Measurements from ENCODE around the gene CABP7. TPM values are rescaled to one million over a fixed set of nuclear protein-coding genes. Genes with fewer than 3 reads are reported as not detected.

CABP7 gene
- total RNA-seq, 1 donor from 2014 or later, result not detected

- H3K36me3 ChIP-seq (ENCODE audit: control insufficient read depth in 3 of 3, insufficient read depth in 3 of 3, low read length in 3 of 3), result no peaks in the 10 kb centered on the region
- H3K27me3 ChIP-seq (ENCODE audit: control insufficient read depth in 3 of 3, insufficient read depth in 3 of 3, low read length in 3 of 3), result peaks cover 26 to 49% (median 48%) of the 10 kb centered on the region in 3 donors
Measured at GRCh38 chr22:29722151-29722550, 2.3 kb downstream of the CABP7 start.

GRCh38 chr22:29722587-29722986 lies 2.8 kb downstream of the CABP7 start:
- H3K27ac ChIP-seq (ENCODE audit: low read depth, low read length), result no peak overlapping the region
- peaks cover 26 to 48% (median 45%) of the 10 kb centered on the region in 3 donors for H3K27me3 ChIP-seq (ENCODE audit: control insufficient read depth in 3 of 3, insufficient read depth in 3 of 3, low read length in 3 of 3)

More at GRCh38 chr22:29722151-29722550, 2.3 kb downstream of the CABP7 start:
- Histone ChIP-seq H3K9ac (ENCODE audit: low read depth in 1 of 3, low read length in 3 of 3) (no peak overlapping the region), H3K4me3 (ENCODE audit: low read length in 3 of 3) (no peak overlapping the region), H3K4me1 (ENCODE audit: control insufficient read depth in 3 of 3, insufficient read depth in 3 of 3, low read length in 3 of 3) (peaks cover 0 to 4% (median 0%) of the 10 kb centered on the region in 3 donors), H3K27ac (ENCODE audit: low read depth, low read length) (no peak overlapping the region), H3K9me3 (ENCODE audit: control insufficient read depth in 3 of 3, low read length in 3 of 3) (no peaks in the 10 kb centered on the region)

GRCh38 chr22:29723766-29724165 lies 4.0 kb downstream of the CABP7 start:
- Histone ChIP-seq H3K4me1 (ENCODE audit: control insufficient read depth in 3 of 3, insufficient read depth in 3 of 3, low read length in 3 of 3) (peaks cover 0 to 4% (median 0%) of the 10 kb centered on the region in 3 donors), H3K27me3 (ENCODE audit: control insufficient read depth in 3 of 3, insufficient read depth in 3 of 3, low read length in 3 of 3) (peaks cover 19 to 38% (median 38%) of the 10 kb centered on the region in 3 donors), H3K9me3 (ENCODE audit: control insufficient read depth in 3 of 3, low read length in 3 of 3) (no peaks in the 10 kb centered on the region), H3K27ac (ENCODE audit: low read depth, low read length) (no peak overlapping the region), H3K36me3 (ENCODE audit: control insufficient read depth in 3 of 3, insufficient read depth in 3 of 3, low read length in 3 of 3) (no peaks in the 10 kb centered on the region), H3K9ac (ENCODE audit: low read depth in 1 of 3, low read length in 3 of 3) (no peak overlapping the region), H3K4me3 (ENCODE audit: low read length in 3 of 3) (no peak overlapping the region)

More at GRCh38 chr22:29722587-29722986, 2.8 kb downstream of the CABP7 start:
- Histone ChIP-seq H3K4me3 (ENCODE audit: low read length in 3 of 3) (no peak overlapping the region), H3K4me1 (ENCODE audit: control insufficient read depth in 3 of 3, insufficient read depth in 3 of 3, low read length in 3 of 3) (peaks cover 0 to 4% (median 0%) of the 10 kb centered on the region in 3 donors), H3K36me3 (ENCODE audit: control insufficient read depth in 3 of 3, insufficient read depth in 3 of 3, low read length in 3 of 3) (no peaks in the 10 kb centered on the region), H3K9me3 (ENCODE audit: control insufficient read depth in 3 of 3, low read length in 3 of 3) (no peaks in the 10 kb centered on the region), H3K9ac (ENCODE audit: low read depth in 1 of 3, low read length in 3 of 3) (no peak overlapping the region)

- H3K4me1 ChIP-seq (ENCODE audit: control insufficient read depth in 3 of 3, insufficient read depth in 3 of 3, low read length in 3 of 3), result no peaks in the 10 kb centered on the region
- H3K36me3 ChIP-seq (ENCODE audit: control insufficient read depth in 3 of 3, insufficient read depth in 3 of 3, low read length in 3 of 3), result no peaks in the 10 kb centered on the region
- no peak overlapping the region for H3K9ac ChIP-seq (ENCODE audit: low read depth in 1 of 3, low read length in 3 of 3)
- H3K27me3 ChIP-seq (ENCODE audit: control insufficient read depth in 3 of 3, insufficient read depth in 3 of 3, low read length in 3 of 3), result peaks cover 10 to 29% (median 28%) of the 10 kb centered on the region in 3 donors
- H3K4me3 ChIP-seq (ENCODE audit: low read length in 3 of 3), result no peak overlapping the region
- H3K9me3 ChIP-seq (ENCODE audit: control insufficient read depth in 3 of 3, low read length in 3 of 3), result no peaks in the 10 kb centered on the region
- H3K27ac ChIP-seq (ENCODE audit: low read depth, low read length), result no peak overlapping the region
Measured at GRCh38 chr22:29724843-29725242, 5.0 kb downstream of the CABP7 start.

GRCh38 chr22:29726106-29726505 lies 6.3 kb downstream of the CABP7 start:
- Histone ChIP-seq H3K4me1 (ENCODE audit: control insufficient read depth in 3 of 3, insufficient read depth in 3 of 3, low read length in 3 of 3) (no peaks in the 10 kb centered on the region), H3K9me3 (ENCODE audit: control insufficient read depth in 3 of 3, low read length in 3 of 3) (no peaks in the 10 kb centered on the region), H3K4me3 (ENCODE audit: low read length in 3 of 3) (no peak overlapping the region), H3K9ac (ENCODE audit: low read depth in 1 of 3, low read length in 3 of 3) (no peak overlapping the region), H3K27ac (ENCODE audit: low read depth, low read length) (no peak overlapping the region), H3K36me3 (ENCODE audit: control insufficient read depth in 3 of 3, insufficient read depth in 3 of 3, low read length in 3 of 3) (peaks cover 0 to 8% (median 1%) of the 10 kb centered on the region in 3 donors), H3K27me3 (ENCODE audit: control insufficient read depth in 3 of 3, insufficient read depth in 3 of 3, low read length in 3 of 3) (peaks cover 6 to 24% (median 23%) of the 10 kb centered on the region in 3 donors)

- Histone ChIP-seq H3K4me1 (ENCODE audit: control insufficient read depth in 3 of 3, insufficient read depth in 3 of 3, low read length in 3 of 3) (no peaks in the 10 kb centered on the region), H3K4me3 (ENCODE audit: low read length in 3 of 3) (no peak overlapping the region), H3K9me3 (ENCODE audit: control insufficient read depth in 3 of 3, low read length in 3 of 3) (no peaks in the 10 kb centered on the region), H3K9ac (ENCODE audit: low read depth in 1 of 3, low read length in 3 of 3) (no peak overlapping the region), H3K27ac (ENCODE audit: low read depth, low read length) (no peak overlapping the region), H3K27me3 (ENCODE audit: control insufficient read depth in 3 of 3, insufficient read depth in 3 of 3, low read length in 3 of 3) (peaks cover under 1 to 19% (median 18%) of the 10 kb centered on the region in 3 donors), H3K36me3 (ENCODE audit: control insufficient read depth in 3 of 3, insufficient read depth in 3 of 3, low read length in 3 of 3) (peaks cover 0 to 9% (median 4%) of the 10 kb centered on the region in 3 donors)
Measured at GRCh38 chr22:29726512-29727130, 6.8 kb downstream of the CABP7 start.

- Histone ChIP-seq H3K9me3 (ENCODE audit: control insufficient read depth in 3 of 3, low read length in 3 of 3) (no peaks in the 10 kb centered on the region), H3K36me3 (ENCODE audit: control insufficient read depth in 3 of 3, insufficient read depth in 3 of 3, low read length in 3 of 3) (peaks cover 0 to 9% (median 7%) of the 10 kb centered on the region in 3 donors), H3K4me1 (ENCODE audit: control insufficient read depth in 3 of 3, insufficient read depth in 3 of 3, low read length in 3 of 3) (no peaks in the 10 kb centered on the region), H3K9ac (ENCODE audit: low read depth in 1 of 3, low read length in 3 of 3) (no peak overlapping the region), H3K27ac (ENCODE audit: low read depth, low read length) (no peak overlapping the region), H3K4me3 (ENCODE audit: low read length in 3 of 3) (no peak overlapping the region), H3K27me3 (ENCODE audit: control insufficient read depth in 3 of 3, insufficient read depth in 3 of 3, low read length in 3 of 3) (peaks cover 0 to 15% (median 15%) of the 10 kb centered on the region in 3 donors)
Measured at GRCh38 chr22:29727131-29727523, 7.3 kb downstream of the CABP7 start.

GRCh38 chr22:29729161-29729560 lies 9.4 kb downstream of the CABP7 start:
- H3K27ac ChIP-seq (ENCODE audit: low read depth, low read length), result no peak overlapping the region
- H3K9me3 ChIP-seq (ENCODE audit: control insufficient read depth in 3 of 3, low read length in 3 of 3), result no peaks in the 10 kb centered on the region
- peaks cover 0 to 7% (median under 1%) of the 10 kb centered on the region in 3 donors for H3K27me3 ChIP-seq (ENCODE audit: control insufficient read depth in 3 of 3, insufficient read depth in 3 of 3, low read length in 3 of 3)
- peaks cover 0 to 11% (median 10%) of the 10 kb centered on the region in 3 donors for H3K36me3 ChIP-seq (ENCODE audit: control insufficient read depth in 3 of 3, insufficient read depth in 3 of 3, low read length in 3 of 3)
- no peak overlapping the region for H3K4me3 ChIP-seq (ENCODE audit: low read length in 3 of 3)
- H3K9ac ChIP-seq (ENCODE audit: low read depth in 1 of 3, low read length in 3 of 3), result no peak overlapping the region
- peaks cover 7 to 8% (median 7%) of the 10 kb centered on the region in 3 donors for H3K4me1 ChIP-seq (ENCODE audit: control insufficient read depth in 3 of 3, insufficient read depth in 3 of 3, low read length in 3 of 3)

- Histone ChIP-seq H3K4me1 (ENCODE audit: control insufficient read depth in 3 of 3, insufficient read depth in 3 of 3, low read length in 3 of 3) (peaks cover 7 to 11% (median 9%) of the 10 kb centered on the region in 3 donors), H3K4me3 (ENCODE audit: low read length in 3 of 3) (no peak overlapping the region), H3K27ac (ENCODE audit: low read depth, low read length) (no peak overlapping the region), H3K36me3 (ENCODE audit: control insufficient read depth in 3 of 3, insufficient read depth in 3 of 3, low read length in 3 of 3) (peaks cover 8 to 18% (median 16%) of the 10 kb centered on the region in 3 donors), H3K9me3 (ENCODE audit: control insufficient read depth in 3 of 3, low read length in 3 of 3) (no peaks in the 10 kb centered on the region), H3K9ac (ENCODE audit: low read depth in 1 of 3, low read length in 3 of 3) (no peak overlapping the region), H3K27me3 (ENCODE audit: control insufficient read depth in 3 of 3, insufficient read depth in 3 of 3, low read length in 3 of 3) (no peaks in the 10 kb centered on the region)
Measured at GRCh38 chr22:29731058-29731850, 11.5 kb downstream of the CABP7 start.

- Histone ChIP-seq H3K9me3 (ENCODE audit: control insufficient read depth in 3 of 3, low read length in 3 of 3) (no peaks in the 10 kb centered on the region), H3K36me3 (ENCODE audit: control insufficient read depth in 3 of 3, insufficient read depth in 3 of 3, low read length in 3 of 3) (peaks cover 13 to 24% (median 22%) of the 10 kb centered on the region in 3 donors), H3K4me3 (ENCODE audit: low read length in 3 of 3) (no peak overlapping the region), H3K9ac (ENCODE audit: low read depth in 1 of 3, low read length in 3 of 3) (no peak overlapping the region), H3K27me3 (ENCODE audit: control insufficient read depth in 3 of 3, insufficient read depth in 3 of 3, low read length in 3 of 3) (no peaks in the 10 kb centered on the region), H3K4me1 (ENCODE audit: control insufficient read depth in 3 of 3, insufficient read depth in 3 of 3, low read length in 3 of 3) (peaks cover 7 to 11% (median 9%) of the 10 kb centered on the region in 3 donors), H3K27ac (ENCODE audit: low read depth, low read length) (no peak overlapping the region)
Measured at GRCh38 chr22:29732883-29733282, 13.1 kb downstream of the CABP7 start.
